H7 (cell line): ENCODE results near the gene MYRIP. TPM values are rescaled to one million over a fixed set of nuclear protein-coding genes. Genes with fewer than 3 reads are reported as not detected.

Experiments
- DNase-seq: peaks from one replicate; pipeline ENCODE4 v3.0.0; 2012
- H3K27me3 ChIP-seq: 2 replicates; pipeline ENCODE4 v1.6.0; 2011; ENCODE audit warnings: mild to moderate bottlenecking, low read length; ENCODE audit not compliant: control insufficient read depth, insufficient read depth
- H3K36me3 ChIP-seq: replicated peaks from 2 replicates; pipeline ENCODE4 v1.5.1; 2011; ENCODE audit warnings: low read length; ENCODE audit not compliant: control insufficient read depth, insufficient read depth
- H3K4me3 ChIP-seq: 2 replicates; pipeline ENCODE4 v1.5.1; 2011; ENCODE audit warnings: low read depth, mild to moderate bottlenecking, control low read depth, low read length, moderate library complexity; ENCODE audit not compliant: insufficient read depth
- total RNA-seq: library from RNA; depleted of rRNA; stranded (reverse); fragments of >200 nt; shearing (Covaris generic); gene quantifications from 2 replicates; pipeline ENCODE4 v1.2.3, GENCODE V29; 2014

Gene MYRIP
- total RNA-seq, 1 experiment from 2014 or later = 7.8 TPM

DNA sequence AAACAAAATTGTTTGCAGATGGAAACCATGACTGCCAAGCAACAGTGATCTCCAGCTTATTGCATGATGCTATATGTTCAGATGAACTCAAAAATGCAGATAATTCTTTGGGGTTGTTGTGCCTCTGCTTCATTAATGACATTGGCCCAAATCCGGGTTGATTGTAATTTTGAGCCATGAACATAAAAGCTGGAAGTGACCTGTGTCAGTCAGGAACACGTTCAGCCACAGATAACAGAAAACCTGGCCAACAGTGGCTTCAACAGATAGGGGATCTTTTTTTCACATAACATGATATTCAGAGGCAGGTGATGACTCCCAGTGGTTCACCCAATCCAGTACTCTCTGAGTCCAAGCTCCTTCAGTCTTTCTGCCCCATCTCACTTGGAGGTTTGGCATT, 423.2 kb downstream of the MYRIP start:
- no peak for DNase-seq
- no peaks in the 10 kb centered on the region for H3K27me3 ChIP-seq
- no peak overlapping the region for H3K4me3 ChIP-seq
- H3K36me3 ChIP-seq = no peaks in the 10 kb centered on the region

DNA sequence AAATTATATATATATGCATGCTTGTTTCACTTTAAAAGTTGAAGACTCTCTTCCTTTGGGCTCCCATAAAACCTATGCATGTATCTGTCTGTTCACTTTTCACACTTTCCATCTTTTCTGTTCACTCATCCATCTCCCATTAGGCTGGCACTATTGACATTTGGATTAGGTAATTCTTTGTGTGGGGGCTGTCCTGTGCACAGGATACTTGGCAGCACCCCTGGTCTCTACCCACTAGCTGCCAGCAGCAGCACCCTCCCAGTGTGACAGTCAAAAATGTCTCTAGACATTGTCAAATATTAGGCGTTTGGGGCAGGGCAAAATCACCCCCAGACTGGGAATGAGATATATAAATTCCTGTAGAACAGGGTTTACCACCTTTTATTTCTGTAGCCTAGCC, 427.8 kb downstream of the MYRIP start:
- Histone ChIP-seq H3K36me3 (no peaks in the 10 kb centered on the region), H3K4me3 (no peak overlapping the region), H3K27me3 (no peaks in the 10 kb centered on the region)
- no peak for DNase-seq

DNA sequence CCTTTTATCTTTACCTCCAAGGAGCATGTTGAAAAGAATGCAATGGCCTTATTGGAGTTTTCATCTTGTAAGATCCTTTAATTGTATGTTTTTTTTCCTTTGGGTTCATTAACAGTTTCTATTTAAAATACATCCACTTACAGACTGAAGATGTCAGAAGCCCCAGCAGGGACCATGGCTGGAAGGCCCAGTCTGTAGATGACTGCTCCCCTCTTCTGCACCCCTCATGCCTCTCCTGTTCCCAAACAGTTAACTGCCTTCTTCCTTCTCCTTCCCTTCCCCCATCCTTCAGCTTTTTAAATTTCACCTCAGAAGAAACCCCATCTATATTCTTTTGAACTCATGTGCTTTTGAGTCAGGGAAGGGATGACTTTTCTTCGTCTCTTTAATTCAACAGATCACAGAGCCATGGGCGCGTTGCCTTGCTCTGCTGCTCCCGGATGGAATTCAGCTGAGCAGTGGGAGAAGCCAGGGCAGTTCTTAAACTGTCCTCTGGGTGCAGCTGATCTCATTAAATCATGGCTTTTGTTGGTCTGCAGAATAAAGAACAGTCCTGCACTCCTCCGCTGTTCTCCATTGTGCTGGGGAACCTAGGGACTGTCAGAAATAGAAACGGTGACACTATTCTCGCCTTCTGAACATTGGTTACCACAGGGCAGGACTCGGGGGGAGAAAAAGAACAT, 428.6 kb downstream of the MYRIP start:
- DNase-seq = peak; percentile 60
- Histone ChIP-seq H3K36me3 (no peaks in the 10 kb centered on the region), H3K27me3 (no peaks in the 10 kb centered on the region), H3K4me3 (no peak overlapping the region)

DNA sequence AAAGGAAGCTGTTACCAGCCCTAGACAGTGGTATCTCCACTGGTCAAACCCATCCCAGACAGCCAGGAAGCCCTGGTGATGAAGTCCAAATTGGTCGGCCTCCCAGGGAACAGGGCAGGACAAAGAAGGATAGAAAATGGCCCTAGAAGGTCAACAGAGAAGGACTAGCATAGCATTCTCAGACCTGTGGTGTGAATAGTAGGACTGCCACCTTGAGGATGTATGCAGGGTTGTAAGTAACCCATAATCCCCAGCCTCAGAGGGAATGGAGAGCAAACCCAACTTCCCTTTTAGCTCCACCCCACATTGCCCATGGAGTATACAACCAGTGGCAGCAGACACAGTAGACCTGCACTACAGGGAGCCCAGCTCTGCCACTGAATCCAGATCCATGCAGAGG, 431.5 kb downstream of the MYRIP start:
- H3K4me3 ChIP-seq = no peak overlapping the region
- H3K27me3 ChIP-seq = no peaks in the 10 kb centered on the region
- DNase-seq = peak; percentile 40
- no peaks in the 10 kb centered on the region for H3K36me3 ChIP-seq

DNA sequence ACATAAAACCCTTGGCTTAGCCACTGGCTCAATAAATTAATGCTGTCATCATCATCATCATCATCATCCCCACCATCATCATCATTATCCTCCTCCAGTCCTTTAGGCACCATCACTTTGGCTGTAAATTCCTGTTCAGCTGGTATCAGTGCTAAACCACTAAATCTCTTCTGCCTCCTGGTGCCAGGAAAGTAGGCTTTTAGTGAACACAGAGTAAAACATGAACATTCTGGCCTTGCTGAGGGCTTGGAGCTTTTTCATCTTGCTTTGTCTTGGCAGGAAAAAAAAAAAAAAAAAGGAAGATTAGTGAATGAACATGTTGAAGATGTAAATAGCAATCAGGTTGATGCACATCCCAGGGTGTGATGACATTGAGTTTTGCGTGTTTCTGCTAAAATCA, 432.8 kb downstream of the MYRIP start:
- Histone ChIP-seq H3K4me3 (no peak overlapping the region), H3K36me3 (no peaks in the 10 kb centered on the region), H3K27me3 (no peaks in the 10 kb centered on the region)
- no peak for DNase-seq

DNA sequence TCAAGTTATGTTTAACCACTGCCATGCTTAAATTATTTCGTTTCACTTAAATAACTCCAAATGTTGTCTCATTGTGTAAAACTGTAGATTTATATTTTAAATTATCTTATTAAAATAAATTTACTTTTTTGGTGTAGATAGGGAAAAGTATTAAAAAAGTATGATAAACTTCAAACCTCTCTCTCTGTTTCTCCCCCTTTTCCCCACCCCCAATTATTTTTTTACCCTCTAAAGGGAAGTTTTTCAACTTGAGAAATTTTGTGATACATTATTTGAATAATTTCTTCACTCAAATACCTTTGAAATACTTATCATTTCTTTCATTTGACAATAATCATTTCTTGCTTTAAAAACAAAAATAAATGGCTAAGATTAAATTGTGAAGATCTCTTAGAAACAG, 433.2 kb downstream of the MYRIP start:
- no peak overlapping the region for H3K4me3 ChIP-seq
- no peak for DNase-seq
- H3K27me3 ChIP-seq = no peaks in the 10 kb centered on the region
- H3K36me3 ChIP-seq = no peaks in the 10 kb centered on the region

DNA sequence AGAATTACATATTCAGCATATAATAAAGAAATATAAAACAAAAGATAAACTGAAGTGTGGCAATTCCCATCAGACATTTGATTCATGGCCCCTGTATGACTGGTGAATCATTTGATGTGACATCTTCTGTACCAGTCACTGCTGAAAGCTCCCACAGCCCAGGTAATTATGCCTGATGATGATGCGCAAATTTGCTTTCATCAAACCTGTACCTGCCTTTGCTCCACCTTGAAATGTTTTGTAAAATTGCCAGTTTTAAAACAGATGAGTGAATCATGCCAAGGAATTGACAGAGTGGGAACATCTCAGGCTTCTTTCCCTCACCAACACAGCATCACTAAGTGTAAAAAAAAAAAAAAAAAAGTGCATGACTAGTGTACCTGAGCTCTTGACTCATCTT, 433.6 kb downstream of the MYRIP start:
- Histone ChIP-seq H3K36me3 (no peaks in the 10 kb centered on the region), H3K27me3 (no peaks in the 10 kb centered on the region), H3K4me3 (no peak overlapping the region)
- no peak for DNase-seq

DNA sequence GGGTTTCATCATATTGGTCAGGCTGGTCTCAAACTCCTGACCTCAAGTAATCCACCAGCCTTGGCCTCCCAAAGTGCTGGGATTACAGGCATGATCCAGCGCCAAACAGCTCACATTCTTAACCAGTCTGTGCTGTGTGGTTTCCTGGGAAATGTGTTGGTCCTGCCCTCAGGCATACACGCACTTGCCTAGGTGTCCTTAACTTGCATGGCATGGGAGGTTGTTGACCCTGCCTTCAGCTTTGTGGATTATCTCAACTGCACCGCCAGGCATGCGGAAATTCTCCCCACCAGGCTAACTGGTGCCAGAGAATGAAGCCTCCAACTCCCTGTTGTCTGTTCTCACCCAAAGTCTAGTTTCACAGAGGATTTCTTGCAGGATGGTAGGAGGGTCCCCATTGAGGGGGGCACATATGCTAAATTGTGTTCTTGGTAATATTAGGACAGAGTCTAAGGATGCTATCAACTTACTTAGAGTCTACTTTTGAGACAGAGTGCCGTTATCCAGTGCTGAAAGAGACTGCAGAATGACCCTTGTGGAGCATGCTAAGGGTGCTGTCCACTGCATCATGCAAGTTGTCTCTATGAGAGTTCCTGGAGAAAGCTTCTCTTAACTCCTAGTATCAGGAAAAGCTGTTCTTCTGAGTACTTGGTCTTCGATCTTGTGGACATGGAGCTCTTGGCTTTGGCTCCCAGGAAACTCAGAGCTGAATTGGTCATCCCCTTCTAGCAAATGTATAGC, 438.5 kb downstream of the MYRIP start:
- no peak overlapping the region for H3K4me3 ChIP-seq
- H3K36me3 ChIP-seq = no peaks in the 10 kb centered on the region
- H3K27me3 ChIP-seq = no peaks in the 10 kb centered on the region
- DNase-seq = no peak

DNA sequence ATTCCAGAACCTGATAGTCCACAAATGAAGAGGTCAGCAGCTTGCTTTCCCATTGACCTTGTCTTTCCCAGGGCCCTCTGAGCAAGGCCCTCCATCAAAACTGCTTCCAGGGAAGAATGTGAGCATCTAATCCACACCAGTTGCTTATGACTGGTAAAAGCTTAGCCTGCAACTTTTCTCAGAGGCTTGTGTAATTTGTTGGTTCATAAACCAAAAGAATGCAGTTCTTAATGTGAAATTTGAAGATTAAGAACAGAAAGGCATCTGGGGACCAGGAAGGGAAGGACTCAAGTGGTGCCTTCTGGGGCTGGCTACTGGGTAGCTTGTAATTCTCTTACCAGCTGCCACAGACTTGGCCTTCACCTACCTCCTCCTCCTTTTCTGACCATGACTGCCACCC, 439.2 kb downstream of the MYRIP start:
- Histone ChIP-seq H3K36me3 (no peaks in the 10 kb centered on the region), H3K4me3 (no peak overlapping the region), H3K27me3 (no peaks in the 10 kb centered on the region)
- DNase-seq = no peak

DNA sequence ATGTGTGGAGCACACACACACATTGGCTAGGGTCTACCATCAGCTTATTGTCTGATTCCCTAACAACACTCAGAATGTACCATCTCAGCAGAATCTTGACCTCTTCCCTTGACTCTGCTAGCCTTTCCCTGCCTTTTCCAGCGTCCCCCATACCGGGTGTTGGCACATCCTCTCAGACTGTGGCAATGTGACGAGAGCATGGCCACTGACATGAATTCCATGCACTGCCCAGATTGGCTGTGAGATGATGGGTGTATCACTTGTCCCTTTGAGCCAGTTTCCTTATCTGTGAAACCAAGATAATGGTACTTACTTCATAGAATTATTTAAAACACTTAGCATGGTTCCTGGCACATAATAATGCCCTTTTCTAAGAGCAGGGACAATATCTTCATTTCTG, 439.8 kb downstream of the MYRIP start:
- no peaks in the 10 kb centered on the region for H3K27me3 ChIP-seq
- no peak for DNase-seq
- H3K4me3 ChIP-seq = no peak overlapping the region
- H3K36me3 ChIP-seq = no peaks in the 10 kb centered on the region

DNA sequence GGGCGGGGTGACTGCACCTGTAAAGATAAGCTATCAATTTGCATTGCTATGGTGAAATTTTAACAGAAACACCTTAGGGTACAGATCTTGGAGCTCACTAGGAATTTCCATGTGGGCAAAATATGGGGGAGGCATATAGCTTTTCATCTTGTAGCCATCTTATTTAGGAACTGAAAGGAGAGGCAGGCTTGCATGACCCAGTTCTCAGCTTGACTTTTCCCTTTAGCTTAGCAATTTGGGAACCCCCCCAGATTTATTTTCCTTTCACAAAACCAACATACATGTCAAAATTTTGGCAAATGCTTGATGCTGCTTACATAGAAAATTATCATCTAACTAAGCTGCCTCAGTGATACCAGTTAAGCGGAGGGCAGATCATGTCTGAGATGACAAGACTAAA, 445.1 kb downstream of the MYRIP start:
- Histone ChIP-seq H3K36me3 (no peaks in the 10 kb centered on the region), H3K27me3 (no peaks in the 10 kb centered on the region), H3K4me3 (no peak overlapping the region)
- no peak for DNase-seq

DNA sequence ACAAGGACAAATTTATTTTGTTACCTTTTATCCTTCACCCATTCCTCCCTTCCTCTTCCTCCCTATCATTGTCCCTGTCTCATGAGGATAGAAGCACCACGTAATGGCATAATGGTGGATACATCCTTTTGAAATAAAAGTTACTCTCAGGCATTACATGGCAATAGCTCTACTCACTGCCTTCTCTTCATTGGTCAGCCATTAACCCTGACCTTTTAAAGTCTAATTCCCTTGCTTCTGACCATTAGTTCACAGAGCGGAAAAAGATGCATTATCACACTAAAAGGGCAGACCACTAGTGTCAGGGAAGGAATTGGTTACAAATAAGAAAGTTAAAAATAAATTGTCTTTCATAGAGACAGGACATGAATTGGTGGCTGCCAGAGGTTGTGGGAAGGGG, 445.5 kb downstream of the MYRIP start:
- no peak for DNase-seq
- no peak overlapping the region for H3K4me3 ChIP-seq
- no peaks in the 10 kb centered on the region for H3K27me3 ChIP-seq
- no peaks in the 10 kb centered on the region for H3K36me3 ChIP-seq

DNA sequence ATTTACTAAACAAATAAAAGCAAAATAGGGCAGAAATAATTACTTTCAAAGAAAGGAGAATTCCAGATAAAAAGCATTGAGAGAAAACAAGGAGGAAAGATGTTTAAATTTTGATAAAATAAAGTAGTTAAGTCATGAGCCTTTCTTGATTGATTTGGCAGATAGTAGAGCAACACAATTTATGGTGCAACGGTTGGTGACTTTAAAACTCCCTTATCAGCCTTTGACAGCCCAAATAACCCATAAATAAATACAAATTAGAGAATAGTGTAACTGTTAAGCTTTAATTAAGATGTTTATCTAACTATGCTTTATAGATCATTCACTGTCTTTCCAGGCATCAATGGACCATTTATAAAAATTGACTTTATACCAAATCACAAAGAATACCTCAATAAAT, 446.1 kb downstream of the MYRIP start:
- no peaks in the 10 kb centered on the region for H3K36me3 ChIP-seq
- no peak overlapping the region for H3K4me3 ChIP-seq
- no peak for DNase-seq

DNA sequence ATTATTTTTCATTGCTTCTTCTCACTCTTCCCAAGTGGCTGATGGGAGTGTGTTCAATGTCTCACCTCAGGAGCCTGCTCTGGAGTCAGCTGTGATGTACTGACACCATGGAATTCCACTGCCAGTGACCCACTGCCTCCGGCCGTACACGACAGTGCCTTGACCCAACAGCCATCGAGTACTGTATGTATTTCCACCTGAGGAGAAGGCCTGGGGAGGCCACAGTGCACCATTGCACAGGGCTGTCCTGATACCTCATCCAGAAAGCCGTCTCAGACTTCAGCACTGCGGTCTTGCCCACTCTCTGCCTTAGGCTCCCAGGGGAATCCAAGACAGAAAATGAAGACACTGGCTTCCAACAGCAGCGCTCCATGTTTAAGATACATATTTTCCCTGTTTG, 448.7 kb downstream of the MYRIP start:
- no peak for DNase-seq
- no peaks in the 10 kb centered on the region for H3K27me3 ChIP-seq
- no peak overlapping the region for H3K4me3 ChIP-seq
- H3K36me3 ChIP-seq = no peaks in the 10 kb centered on the region

More for the DNA sequence above, 446.1 kb downstream of the MYRIP start:
- H3K27me3 ChIP-seq = no peaks in the 10 kb centered on the region

DNA sequence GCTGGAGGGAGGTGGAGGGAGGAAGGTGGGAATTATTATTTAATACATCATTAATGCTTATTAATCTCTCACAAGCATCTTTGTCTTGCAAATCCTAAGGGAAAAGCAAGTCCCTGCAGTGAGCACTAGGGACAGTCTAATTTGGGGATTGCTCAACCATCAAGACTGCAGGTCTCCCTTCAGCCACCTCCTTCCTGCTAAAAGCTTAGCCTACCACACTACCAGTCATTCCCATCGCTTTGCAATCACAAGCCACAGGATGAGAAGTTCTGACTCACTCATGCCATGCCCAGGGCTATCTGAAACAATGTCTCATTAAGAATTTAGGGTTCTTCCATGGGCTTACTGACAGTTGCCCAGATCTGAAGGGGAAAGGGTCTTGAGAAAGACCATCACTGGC, 449.1 kb downstream of the MYRIP start:
- Histone ChIP-seq H3K36me3 (no peaks in the 10 kb centered on the region), H3K27me3 (no peaks in the 10 kb centered on the region), H3K4me3 (no peak overlapping the region)
- DNase-seq = peak; percentile 33
